Prostate gland (tissue), 2 donors: ENCODE measurements around the gene GPR173.

ENCODE experiments used
- CTCF ChIP-seq, 4 experiments: fragments of 200-600 bp in 2 of 4; fragments of 450-650 bp in 2 of 4; sonication (generic) in 2 of 4; IDR thresholded peaks; 1 replicate in 3 of 4; 2 replicates in 1 of 4; pipeline ENCODE4 v1.5.1; 2016 to 2019; ENCODE audit warnings: antibody characterized with exemption in 4 of 4, mild to moderate bottlenecking in 2 of 4, moderate library complexity in 2 of 4
- POLR2A ChIP-seq: fragments of 450-650 bp; IDR thresholded peaks from one replicate; pipeline ENCODE4 v1.6.1; 2016; ENCODE audit warnings: antibody characterized with exemption, mild to moderate bottlenecking

- TF ChIP-seq CTCF (IDR thresholded peaks at IDR 0.05) (no peak), POLR2A (no peak)
Observed at GRCh38 chrX:53018627-53019026, 30.0 kb upstream of the GPR173 start.
